ENCODE results near the gene CCNB2.

The CCNB2 gene

DNA sequence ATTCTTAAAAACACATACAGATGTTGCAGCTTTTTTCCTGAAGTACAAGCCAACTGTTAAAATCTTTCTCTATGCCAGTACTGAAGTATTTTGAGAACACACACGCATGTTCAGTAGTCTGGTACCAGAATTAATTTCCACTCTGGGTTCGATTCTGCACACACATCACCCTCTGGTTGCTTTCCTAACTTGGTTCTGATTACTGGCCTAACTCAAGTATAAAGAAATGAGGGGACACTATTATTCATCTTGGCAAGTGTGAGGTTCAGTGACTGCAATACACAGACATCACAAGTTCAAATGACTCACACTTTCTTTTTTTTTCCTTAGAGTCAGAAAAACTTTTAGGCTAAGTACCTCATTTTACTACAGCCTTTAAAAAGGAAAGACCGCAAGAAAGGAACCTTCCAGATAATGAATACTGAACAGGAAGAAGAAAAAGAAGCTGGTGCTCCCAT lies 64.3 kb downstream of the CCNB2 start:
- DNase-seq = no peak

DNA sequence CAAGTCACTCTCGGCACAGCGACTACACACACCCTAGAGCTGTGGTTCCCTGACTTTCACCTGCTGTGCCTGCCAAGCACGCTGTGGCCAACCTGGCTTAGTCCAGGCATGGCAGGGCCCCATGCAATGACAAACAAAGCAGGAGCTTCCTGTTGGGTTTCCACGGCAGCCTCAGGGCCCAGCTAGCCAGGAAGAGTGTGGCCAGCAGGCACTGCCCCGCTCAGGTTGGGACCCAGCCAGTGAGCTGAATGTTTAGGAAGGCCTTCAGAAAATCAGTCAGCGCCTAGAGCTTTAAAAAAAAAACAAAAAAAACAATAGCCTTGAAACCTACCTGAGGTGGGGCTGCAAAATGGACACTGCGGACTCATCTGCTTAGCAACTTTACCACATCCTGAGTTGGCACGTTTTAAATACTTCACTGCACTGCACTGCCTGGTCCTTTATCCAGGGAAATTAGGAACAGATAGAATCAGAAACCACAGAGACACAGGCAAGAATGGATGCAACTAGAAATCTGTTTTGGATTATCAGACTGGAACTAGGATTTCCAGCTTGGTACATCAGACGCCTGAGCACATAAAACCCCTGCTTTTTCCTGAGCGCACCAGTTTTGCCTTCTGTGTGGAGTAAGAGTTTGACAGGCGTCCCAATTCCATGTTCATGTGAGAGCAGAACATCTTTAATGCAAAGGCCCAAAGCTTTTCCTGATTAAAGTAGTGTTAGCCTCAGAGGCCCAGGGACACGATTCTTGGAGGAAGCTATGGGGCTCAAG lies 65.5 kb downstream of the CCNB2 start:
- DNase-seq = no peak

DNA sequence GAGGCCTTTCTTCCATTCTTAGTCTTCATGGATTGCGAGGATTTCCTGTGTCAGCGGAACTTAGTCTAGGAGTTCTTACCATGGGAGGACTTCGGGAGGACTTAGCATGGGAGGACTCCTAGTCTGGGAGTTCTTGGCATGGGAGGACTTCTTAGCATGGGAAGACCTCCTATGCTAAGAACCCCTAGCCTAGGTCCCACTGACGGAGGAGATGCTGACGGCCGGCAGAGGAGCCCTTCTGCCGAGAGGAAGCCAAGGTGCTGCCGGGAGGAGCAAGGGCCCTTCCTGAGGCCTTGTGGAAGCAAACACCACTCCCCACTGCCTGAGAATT lies 66.1 kb downstream of the CCNB2 start:
- DNase-seq = no peak

DNA sequence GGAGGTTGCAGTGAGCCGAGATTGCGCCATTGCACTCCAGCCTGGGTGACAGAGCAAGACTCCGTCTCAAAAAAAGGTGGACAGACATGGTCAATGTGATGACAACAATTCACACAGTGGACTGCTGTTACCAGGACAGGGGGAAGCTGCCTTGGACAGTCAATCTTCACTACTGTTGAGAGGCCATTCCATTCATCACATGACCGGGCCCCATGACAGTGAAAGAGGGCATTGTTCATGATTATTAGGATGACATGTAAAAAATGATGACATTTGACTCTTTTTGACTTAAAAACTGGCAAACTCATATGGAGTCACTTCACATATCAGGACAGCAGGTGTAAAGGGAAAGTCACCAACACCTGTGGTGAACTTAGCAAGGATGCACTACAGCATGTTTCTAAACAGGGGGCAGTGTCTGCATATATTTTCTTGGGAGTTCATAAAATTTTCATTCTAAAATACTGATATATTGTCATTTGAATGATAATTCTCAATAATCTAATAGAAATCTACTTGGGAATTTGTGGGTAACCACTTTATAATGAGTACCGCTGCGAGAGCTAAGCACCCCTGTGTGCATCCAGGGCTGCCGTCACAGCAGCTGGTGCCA lies 67.4 kb downstream of the CCNB2 start:
- no peak for DNase-seq

- DNase-seq = no peak
Measured at GRCh38 chr15:59173194-59173593, 68.2 kb downstream of the CCNB2 start.

DNA sequence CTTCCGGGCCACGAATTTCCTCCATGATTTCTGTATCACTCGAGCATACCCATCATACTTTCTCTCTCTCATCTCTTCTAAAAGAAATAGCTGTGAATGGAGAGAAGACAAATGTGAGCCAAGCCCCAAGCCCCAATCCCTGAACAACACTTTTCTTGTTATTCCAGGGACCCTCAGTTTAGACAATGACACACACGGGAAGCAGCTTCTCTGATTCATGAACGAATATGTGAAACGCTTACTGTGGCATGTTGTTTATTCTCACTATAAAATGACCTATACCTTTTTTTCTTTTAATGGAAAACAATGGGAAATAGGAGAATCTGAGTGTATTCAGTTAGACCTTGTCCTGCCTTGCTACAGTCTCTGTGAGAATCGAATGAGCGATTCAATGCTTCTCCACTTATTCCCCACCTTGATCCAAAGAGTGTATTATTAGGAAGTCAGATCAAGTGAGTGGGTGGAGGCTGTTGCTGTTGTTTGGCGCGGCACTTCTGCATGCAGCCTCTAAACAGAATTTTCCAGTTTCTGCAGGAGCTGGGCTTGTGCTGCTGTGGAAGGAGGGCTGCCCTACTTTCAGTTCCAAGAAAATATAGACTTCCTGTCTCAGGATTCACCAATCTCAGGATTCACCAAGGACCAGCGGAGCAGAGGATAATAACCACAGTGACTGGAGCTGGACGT lies 69.3 kb downstream of the CCNB2 start:
- DNase-seq = no peak
